Amygdala (tissue), 56 donors: ENCODE data around the gene SEZ6L2.
"Not testable (repeated sequence)": the region's sequence is repeated elsewhere in the genome, so short reads cannot be mapped to it uniquely, and the experiment has no call there.

ENCODE experiments used
- DNase-seq, 56 donors: peaks; one replicate each; lab custom pipeline; 2025; lab: John Stamatoyannopoulos, UW

SEZ6L2 gene

GRCh38 chr16:29858149-29858849 is 41.1 kb downstream of the SEZ6L2 start:
- DNase-seq: peak in 4 of 56 donors; percentile 19 to 41 (median 28)

- DNase-seq: no peak
Measured at GRCh38 chr16:29857133-29857760, 42.1 kb downstream of the SEZ6L2 start.

GRCh38 chr16:29854520-29855100 is 44.7 kb downstream of the SEZ6L2 start:
- DNase-seq: no peak

- DNase-seq: peak in 24 of 56 donors; percentile 7 to 58 (median 30)
Measured at GRCh38 chr16:29852654-29853053, 46.7 kb downstream of the SEZ6L2 start.

GRCh38 chr16:29850998-29851397 is 48.4 kb downstream of the SEZ6L2 start:
- DNase-seq: no peak

GRCh38 chr16:29849505-29849904 is 49.8 kb downstream of the SEZ6L2 start:
- DNase-seq: peak in 16 of 56 donors; percentile 4 to 79 (median 22)

GRCh38 chr16:29848420-29849297 is 50.7 kb downstream of the SEZ6L2 start:
- peak in 42 of 56 donors; percentile 8 to 81 (median 44) for DNase-seq

GRCh38 chr16:29845656-29846055 is 53.7 kb downstream of the SEZ6L2 start:
- DNase-seq: no peak

GRCh38 chr16:29844575-29845331 is 54.6 kb downstream of the SEZ6L2 start:
- DNase-seq: no peak

- DNase-seq: no peak
Measured at GRCh38 chr16:29843931-29844330, 55.4 kb downstream of the SEZ6L2 start.

- DNase-seq: no peak
Measured at GRCh38 chr16:29842732-29843346, 56.5 kb downstream of the SEZ6L2 start.

- no peak for DNase-seq
Measured at GRCh38 chr16:29841631-29842030, 57.7 kb downstream of the SEZ6L2 start.

- DNase-seq: no peak
Measured at GRCh38 chr16:29840240-29840639, 59.1 kb downstream of the SEZ6L2 start.

GRCh38 chr16:29839822-29840221 is 59.5 kb downstream of the SEZ6L2 start:
- no peak for DNase-seq

GRCh38 chr16:29837841-29838240 is 61.5 kb downstream of the SEZ6L2 start:
- DNase-seq: no peak

- DNase-seq: no peak
Measured at GRCh38 chr16:29836623-29837022, 62.7 kb downstream of the SEZ6L2 start.

- DNase-seq: no peak
Measured at GRCh38 chr16:29835926-29836325, 63.4 kb downstream of the SEZ6L2 start.

GRCh38 chr16:29834079-29834478 is 65.3 kb downstream of the SEZ6L2 start:
- no peak for DNase-seq

- DNase-seq: not testable (repeated sequence)
Measured at GRCh38 chr16:29833219-29833618, 66.1 kb downstream of the SEZ6L2 start.

- DNase-seq: no peak
Measured at GRCh38 chr16:29831490-29831889, 67.9 kb downstream of the SEZ6L2 start.
